Ureter (tissue), 1 donor: Measurements from ENCODE around the gene AJM1. TPM values are rescaled to one million over a fixed set of nuclear protein-coding genes. Genes with fewer than 3 reads are reported as not detected.

Source experiments
- DNase-seq: peaks from one replicate; pipeline ENCODE4 v3.0.0-alpha.2; 2020; ENCODE audit warnings: low spot score
- total RNA-seq: library from RNA; stranded (reverse); gene quantifications from one replicate; pipeline ENCODE4 v1.2.4, GENCODE V29; 2023
- donor health status: DM: yes; HTN: yes; CAD: no.

Gene AJM1
- total RNA-seq, 1 donor from 2014 or later: 4.8 TPM

DNA sequence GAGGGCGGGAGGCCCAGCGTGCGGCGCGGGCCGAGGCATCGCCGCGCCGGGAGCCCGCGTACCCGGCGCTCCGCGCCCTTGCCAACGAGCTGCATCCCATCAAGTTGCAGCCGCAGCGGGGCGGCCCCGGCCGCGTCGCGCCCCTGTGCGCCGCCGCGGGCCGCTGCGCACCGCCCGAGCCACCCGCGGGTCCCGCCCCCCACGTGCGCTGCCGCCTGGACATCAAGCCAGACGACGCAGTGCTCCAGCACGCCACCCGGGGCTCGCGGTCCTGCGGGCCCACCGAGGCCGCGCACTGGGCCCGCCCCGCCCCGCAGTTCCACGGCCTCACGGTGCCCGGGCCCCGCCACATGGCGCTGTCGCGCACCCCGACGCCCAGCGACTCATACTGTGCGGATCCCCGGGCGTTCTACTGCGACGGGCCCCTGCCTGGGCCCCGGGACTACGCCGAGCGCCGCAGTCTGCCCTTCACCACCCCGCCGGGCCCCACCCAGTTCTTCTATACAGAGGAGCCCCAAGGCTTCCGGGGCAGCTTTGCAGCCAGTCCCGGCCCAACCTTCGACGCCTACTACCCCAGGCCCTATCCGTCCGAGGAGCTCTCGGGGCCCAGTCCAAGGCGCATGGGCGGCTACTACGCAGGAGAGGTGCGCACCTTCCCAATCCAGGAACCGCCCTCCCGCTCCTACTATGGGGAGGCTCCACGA lies 2.6 kb downstream of the AJM1 start:
- DNase-seq: no peak

DNA sequence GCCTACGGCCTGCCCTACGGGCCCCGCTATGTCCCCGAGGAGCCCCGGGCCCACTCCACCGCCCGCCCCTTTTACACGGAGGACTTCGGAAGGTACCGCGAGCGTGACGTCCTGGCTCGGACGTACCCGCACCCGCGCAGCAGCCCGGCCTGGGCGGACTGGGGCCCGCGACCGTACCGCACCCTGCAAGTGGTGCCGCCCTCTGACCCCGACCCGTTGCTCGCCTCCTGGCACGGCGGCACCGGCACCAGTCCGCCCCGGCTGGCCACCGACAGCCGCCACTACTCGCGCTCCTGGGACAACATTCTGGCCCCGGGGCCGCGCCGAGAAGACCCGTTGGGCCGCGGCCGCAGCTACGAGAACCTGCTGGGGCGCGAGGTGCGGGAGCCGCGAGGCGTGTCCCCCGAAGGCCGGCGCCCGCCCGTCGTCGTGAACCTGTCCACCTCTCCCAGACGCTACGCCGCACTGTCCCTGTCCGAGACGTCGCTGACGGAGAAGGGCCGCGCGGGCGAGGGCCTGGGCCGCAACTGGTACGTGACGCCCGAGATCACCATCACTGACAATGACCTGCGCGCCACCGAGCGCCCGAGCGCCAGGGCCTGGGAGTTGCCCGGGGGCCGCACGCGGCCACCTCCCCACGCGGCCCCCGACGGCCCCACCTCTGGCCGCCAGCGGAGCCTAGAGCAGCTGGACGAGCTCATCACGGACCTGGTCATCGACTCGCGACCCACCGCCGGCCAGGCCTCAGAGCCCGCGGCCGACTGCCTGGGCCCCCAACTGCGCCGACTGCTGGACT lies 3.4 kb downstream of the AJM1 start:
- no peak for DNase-seq

DNA sequence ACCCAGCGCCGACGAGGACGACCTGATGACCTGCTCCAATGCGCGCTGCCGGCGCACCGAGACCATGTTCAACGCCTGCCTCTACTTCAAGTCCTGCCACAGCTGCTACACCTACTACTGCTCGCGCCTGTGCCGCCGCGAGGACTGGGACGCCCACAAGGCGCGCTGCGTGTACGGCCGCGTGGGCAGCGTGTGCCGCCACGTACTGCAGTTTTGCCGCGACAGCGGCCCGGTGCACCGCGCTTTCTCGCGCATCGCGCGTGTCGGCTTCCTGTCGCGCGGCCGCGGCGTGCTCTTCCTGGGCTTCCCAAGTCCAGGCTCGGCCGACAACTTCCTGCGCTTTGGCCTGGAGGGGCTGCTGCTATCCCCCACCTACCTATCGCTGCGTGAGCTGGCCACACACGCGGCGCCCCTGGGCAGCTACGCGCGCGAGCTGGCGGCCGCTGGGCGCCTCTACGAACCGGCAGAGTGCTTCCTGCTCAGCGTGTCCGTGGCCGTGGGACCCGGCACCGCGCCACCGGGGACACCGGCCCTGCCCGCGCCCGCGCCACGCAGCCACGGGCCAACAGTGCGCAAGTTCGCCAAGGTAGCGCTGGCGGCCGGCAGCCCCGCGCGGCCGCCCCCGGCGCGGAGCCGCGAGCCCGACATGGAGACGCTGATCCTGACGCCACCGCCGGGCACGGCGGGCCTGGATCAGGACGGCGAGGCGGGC lies 4.3 kb downstream of the AJM1 start:
- no peak for DNase-seq

DNA sequence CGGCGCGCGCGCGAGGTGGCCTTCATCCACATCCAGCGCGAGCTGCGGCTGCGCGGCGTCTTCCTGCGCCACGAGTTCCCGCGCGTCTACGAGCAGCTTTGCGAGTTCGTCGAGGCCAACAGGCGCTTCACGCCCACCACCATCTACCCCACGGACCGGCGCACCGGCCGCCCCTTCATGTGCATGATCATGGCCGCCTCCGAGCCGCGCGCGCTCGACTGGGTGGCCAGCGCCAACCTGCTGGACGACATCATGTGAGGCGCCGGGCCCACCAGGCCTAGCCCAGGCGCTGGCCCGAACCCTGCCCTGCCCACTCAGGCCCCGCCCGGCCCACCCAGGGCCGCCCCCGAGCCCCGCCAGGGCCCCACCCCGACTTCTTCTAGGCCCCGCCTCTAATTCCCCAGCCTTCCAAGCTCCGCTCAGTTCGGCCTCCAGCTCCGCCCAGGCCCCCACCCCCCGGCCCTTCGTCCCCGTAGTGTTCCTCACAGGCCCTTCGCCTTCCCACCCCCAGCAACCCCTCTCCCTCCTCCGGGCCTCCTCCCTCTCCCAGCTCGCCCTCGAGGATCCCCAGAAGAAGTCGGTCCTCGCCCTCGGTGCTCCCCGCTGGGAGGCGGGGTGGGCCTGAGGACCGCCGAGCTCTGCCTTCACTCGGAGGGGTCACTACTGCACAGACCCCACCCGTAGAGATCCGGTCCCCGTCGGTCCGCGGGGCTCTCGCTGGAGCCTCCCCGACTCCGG lies 5.0 kb downstream of the AJM1 start:
- no peak for DNase-seq

DNA sequence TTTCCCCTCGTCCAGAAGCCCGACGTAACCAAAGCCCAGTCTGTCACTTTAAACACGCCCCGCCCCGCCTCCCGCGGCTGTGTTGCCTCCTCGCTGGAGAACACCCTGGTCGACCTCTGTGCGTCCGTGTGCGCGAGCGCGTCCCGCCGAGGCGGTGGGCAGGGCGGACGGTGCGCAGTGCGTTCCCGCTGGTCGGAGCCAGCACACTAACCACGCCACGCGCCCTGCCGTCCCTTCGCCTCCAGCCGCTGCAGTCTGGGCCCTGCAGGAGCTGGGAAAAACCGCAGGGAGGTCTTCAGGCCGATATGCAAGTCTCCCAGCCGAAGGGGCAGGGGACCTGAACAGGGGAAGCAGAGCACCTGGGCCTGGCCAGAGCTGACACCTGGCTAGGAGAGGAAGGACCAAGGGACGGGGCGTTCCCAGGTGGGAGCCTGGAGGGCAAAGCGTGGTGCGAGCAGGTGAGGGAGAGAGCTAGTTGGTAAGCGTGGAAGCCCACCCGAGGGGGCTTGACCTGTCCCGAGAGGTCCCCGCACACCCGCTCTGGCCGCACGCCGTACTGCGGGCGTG lies 5.6 kb downstream of the AJM1 start:
- DNase-seq: peak; percentile 85

DNA sequence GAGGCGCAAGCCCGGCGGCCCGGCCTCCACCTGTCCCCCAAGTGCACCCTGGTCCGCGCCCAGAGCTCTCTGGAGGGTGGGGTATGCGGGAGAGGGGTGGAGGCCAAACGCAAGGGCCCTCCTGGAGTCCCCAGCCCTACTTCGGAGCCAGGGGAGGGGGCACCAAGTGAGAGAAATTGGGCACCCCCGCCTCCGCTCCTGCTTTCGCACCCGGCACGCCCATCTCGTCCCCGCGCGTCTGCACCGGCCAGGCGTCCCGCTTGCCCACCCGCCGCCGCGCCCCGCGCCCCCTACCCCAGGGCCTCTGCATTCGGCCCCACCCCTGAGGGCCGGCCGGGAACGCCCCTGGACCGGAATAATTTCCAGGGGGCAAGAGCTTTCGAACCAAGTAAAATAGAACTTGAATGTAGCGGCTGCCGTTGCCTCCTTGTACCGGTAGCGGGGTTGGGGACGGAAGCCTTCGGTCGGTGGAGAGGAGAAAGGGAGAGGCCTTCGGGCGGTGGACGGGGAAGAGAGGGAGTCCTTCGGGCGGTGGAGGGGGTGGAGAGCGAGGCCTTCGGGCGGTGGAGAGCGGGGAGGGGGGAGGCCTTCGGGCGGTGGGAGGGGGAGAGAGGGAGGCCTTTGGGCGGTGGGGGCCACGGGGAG lies 6.2 kb downstream of the AJM1 start:
- no peak for DNase-seq

DNA sequence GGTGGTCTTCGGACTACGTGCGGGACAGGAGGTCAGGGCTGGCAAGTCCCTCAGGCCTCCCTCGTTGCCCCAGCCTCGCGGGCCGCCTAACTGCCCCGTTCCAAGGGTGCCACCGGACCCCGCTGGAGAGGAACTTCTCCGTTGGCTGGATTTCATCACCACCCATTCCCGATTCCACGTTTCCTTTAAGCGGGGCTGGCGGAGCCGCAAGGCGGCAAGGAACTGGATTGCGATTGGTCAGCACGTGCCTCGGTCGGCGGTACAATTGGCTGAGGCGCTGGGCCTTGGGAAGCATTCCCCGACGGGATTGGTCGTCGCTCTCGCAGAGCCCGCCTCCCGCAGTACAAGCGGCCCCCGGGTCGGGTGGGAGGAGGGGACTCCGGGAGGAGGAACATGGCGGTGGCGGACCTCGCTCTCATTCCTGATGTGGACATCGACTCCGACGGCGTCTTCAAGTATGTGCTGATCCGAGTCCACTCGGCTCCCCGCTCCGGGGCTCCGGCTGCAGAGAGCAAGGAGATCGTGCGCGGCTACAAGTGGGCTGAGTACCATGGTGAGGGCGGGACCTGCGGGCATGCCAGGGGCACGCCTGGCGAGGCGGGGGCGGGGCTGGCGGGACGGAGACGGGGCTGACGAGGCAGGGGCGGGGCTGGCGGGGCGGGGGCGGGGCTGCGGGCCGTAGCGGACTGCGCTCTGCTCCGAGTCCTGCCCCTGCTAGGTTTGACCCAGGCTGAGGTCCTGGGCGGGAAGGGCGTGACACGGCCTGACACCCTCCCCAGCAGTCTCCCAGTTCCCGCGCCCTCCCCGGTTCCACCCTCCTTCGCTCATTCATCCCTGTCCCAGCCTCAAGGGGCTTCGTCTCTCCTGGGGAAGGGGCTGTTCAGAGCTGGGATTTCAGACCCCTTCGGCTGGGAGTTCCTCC lies 7.0 kb downstream of the AJM1 start, which contains the start of gene PHPT1:
Gene PHPT1 (plus strand): TSS at position 372 of the 922 bp plus-strand sequence. CDS start 22 bp downstream, at position 394.
- DNase-seq: peak; percentile 99

DNA sequence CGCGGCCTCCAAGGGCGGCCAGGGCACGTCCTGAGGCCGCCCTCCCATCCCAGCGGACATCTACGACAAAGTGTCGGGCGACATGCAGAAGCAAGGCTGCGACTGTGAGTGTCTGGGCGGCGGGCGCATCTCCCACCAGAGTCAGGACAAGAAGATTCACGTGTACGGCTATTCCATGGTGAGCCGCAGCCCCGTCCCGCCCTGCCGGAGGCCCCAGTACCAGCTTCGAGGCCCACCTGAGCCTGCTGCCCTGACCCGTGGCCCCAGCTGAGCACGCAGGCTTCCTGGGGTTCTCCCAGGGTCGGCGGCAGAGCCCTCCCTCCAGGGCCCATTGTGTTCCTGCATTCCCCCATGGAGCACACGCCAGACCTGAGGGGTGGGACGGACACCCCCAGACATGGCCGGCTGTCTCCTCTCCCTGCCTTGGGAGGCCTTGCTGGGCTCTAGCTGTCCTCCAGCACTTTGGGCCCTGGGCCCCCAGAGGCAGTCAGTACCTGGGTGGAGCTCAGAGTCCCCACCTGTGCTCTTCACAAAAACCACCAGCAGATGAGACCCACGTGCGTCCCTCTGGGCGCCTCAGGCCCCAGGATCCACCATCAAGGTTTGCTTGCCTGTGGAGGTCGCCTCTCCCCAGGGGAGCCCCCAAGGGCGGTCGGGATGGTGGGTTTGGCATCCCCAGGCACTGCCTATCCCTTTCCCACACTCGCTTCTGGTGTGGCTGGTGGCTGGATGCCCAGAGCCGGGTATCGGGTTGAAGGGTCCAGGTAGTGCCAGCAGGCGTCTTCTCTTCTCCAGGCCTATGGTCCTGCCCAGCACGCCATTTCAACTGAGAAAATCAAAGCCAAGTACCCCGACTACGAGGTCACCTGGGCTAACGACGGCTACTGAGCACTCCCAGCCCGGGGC lies 7.9 kb downstream of the AJM1 start:
- no peak for DNase-seq

DNA sequence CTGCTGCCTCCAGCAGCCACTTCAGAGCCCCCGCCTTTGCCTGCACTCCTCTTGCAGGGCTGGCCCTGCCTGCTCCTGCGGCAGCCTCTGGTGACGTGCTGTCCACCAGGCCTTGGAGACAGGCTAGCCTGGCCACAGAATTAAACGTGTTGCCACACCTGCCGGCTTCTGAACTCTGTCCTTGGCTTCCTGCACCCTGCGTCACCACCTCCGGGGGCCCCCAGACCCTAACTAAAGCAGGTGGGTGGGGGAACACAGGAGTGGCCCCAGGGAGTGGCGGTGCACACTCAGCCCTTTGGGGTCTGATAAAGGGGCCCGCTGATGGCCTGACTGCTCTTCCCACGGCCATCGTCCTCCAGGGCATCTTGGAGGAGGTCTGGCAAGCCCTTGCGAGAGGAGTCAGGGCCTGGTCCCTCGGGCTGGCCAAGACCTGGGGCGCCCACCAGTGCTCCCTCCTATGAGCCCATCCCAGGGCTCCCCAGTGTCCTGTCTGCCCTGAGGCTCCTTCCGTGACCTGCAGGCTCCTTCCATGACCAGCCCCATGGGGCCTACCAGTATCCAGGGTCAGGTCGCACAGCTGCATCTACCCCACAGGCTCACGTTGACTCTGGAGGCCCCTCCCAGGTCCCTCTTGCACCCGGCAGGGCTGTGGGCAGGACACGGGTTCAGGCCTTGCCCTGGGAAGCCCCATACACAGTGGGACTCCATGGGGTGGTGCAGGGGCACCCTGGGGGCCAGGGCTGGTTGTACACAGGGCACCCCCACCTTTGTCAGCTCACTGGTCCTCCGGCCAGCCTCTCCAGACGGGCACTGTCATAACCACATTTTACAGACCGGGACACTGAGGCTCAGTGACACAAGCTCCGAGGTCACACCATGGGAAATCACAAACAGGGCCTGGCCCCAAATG lies 8.8 kb downstream of the AJM1 start:
- no peak for DNase-seq

DNA sequence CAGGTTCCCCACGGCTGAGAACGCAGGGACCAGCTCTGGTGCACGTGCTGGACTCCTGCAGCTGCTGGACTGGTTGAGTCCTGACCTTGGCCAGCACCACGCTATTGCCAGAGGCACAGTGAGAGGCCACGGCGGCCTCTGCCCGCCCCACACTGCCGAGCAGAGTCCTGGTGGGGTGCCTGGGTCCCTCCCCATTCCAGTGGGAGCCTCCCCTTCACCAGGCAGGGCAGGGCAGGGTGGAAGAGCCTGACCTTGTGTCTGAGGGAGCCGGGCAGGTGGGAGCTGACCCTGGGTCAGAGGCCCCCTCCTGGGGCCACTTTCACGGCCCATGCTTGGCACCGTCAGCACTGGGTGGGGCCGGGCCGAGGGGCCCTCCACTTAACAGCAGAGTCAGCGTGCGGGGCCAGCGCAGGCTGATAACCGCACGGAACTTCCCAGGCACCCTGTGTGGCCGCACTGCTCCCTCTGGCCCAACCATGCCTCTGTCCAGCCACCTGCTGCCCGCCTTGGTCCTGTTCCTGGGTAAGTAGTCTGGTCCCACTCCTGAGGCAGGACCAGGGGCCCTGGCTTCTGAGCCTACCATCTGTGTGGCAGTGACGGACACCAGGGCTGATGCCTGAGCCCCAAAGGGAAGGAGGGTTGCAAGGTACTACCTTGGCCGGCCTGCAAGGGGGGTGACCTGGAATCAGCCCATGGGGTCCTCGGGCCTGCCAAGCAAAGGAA lies 9.8 kb downstream of the AJM1 start, which contains the start of gene MAMDC4:
Gene MAMDC4 (plus strand): TSS at position 406 of the 723 bp plus-strand sequence. CDS start 71 bp downstream, at position 477.
- DNase-seq: no peak

DNA sequence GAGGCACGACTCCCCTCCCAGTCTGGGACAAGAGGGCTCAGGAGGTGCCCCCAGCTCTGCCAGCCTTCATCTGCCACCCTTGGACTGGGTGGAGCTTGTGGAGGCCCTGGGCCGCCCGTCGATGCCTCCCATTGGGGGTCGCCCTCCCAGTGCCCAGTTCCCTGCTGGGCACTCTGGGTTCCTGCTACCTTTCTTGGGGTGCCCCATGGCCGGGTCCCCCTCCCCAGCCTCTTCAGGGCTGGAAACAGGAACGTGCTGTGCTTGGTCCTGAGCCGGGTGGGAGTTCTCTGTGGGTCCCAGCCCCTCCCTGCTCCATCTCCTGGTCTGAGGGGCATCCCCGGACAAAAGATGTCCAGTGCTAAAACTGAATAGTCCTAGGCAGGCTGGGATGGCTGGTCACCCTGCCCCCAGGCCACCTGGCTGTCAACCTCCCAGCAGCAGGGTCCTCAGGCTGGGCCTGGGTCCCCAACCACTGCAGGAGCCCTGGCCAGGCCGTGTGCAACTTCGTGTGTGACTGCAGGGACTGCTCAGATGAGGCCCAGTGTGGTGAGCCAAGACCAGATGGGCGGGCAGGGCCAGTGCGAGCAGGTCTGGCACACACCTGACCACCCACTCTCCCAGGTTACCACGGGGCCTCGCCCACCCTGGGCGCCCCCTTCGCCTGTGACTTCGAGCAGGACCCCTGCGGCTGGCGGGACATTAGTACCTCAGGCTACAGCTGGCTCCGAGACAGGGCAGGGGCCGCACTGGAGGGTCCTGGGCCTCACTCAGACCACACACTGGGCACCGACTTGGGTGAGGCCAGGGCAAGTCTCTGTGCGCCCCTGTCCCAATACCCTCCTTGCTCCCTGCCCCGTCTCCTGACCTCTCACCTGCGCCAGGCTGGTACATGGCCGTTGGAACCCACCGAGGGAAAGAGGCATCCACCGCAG lies 10.7 kb downstream of the AJM1 start:
- no peak for DNase-seq

DNA sequence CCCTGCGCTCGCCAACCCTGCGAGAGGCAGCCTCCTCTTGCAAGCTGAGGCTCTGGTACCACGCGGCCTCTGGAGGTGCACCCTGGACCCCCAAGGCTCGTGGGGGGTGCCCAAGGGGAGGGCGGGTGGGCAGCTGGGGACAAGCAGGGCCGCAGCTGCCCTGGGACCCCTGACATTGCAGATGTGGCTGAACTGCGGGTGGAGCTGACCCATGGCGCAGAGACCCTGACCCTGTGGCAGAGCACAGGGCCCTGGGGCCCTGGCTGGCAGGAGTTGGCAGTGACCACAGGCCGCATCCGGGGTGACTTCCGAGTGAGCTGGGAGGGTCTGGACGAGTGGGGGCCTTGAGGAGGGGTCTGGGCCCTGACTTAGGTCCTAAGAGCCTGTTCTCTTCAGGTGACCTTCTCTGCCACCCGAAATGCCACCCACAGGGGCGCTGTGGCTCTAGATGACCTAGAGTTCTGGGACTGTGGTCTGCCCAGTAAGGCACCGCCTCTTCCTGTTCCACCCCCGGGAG lies 11.4 kb downstream of the AJM1 start:
- no peak for DNase-seq

DNA sequence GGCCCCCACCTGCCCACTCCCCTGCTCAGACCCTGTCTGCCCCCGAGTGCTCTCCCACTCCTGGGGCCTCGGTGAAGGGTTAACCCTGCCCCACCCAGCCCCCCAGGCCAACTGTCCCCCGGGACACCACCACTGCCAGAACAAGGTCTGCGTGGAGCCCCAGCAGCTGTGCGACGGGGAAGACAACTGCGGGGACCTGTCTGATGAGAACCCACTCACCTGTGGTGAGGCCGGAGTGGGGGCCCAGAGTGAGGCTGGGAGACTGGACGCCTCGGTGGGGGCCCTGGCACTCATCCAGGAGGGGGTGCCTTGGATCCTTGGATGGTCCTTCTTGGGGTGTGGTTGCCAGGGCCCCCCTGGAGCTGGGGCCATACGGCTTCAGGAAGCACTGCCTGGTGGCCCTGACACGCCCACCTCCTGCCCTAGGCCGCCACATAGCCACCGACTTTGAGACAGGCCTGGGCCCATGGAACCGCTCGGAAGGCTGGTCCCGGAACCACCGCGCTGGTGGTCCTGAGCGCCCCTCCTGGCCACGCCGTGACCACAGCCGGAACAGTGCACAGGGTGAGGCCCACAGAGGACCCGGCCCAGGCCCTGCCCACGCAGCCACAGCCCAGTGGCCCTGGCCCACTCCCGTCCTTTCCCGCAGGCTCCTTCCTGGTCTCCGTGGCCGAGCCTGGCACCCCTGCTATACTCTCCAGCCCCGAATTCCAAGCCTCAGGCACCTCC lies 12.0 kb downstream of the AJM1 start:
- no peak for DNase-seq

DNA sequence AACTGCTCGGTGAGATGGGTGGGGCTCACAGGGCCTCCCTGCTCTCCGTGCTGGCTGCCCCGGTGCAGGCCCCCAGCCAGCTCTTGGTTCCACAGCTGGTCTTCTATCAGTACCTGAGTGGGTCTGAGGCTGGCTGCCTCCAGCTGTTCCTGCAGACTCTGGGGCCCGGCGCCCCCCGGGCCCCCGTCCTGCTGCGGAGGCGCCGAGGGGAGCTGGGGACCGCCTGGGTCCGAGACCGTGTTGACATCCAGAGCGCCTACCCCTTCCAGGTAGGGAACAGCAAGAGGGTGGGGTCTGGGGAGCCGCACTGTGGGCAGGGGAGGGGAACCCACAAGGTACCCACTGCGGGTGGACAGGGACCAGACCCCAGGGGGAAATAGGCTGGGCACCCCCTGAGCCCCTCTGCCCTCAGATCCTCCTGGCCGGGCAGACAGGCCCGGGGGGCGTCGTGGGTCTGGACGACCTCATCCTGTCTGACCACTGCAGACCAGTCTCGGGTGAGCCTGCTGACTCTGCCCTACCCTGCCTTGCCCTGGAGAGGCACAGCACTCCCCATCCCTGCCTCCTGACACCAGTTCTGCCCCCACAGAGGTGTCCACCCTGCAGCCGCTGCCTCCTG lies 12.7 kb downstream of the AJM1 start:
- DNase-seq: no peak
